Stimulated activated CD8-positive, alpha-beta memory T cell treated with anti-CD3 and anti-CD28 coated beads, Interleukin-15, amount 100 ng/mL, for 48 hours (primary cell): ENCODE data around the gene EVC.
"Not testable (repeated sequence)": the region's sequence is repeated elsewhere in the genome, so short reads cannot be mapped to it uniquely, and the experiment has no call there.

Experiments used
- DNase-seq, 2 donors: peaks; one replicate each; pipeline ENCODE4 v3.0.0-alpha.2; 2020; ENCODE audit warnings: low read depth in 2 of 2

Gene EVC

GRCh38 chr4:5843573-5844530, 132.9 kb downstream of the EVC start:
- no peak for DNase-seq

- no peak for DNase-seq
Measured at GRCh38 chr4:5845035-5845905, 134.3 kb downstream of the EVC start.

GRCh38 chr4:5851637-5852301, 140.8 kb downstream of the EVC start:
- no peak for DNase-seq

- no peak for DNase-seq
Measured at GRCh38 chr4:5852523-5853202, 141.7 kb downstream of the EVC start.

- DNase-seq: no peak
Measured at GRCh38 chr4:5854929-5855328, 143.9 kb downstream of the EVC start.

- not testable (repeated sequence) for DNase-seq
Measured at GRCh38 chr4:5856362-5856761, 145.4 kb downstream of the EVC start.

GRCh38 chr4:5857199-5857598, 146.2 kb downstream of the EVC start:
- DNase-seq: no peak

GRCh38 chr4:5858020-5858769, 147.2 kb downstream of the EVC start:
- no peak for DNase-seq

GRCh38 chr4:5863461-5864113, 152.6 kb downstream of the EVC start:
- DNase-seq: peak; percentile 38 to 40
